AG20443 (cell line): ENCODE measurements around the gene ATAD5.
"Not testable (repeated sequence)": the region's sequence is repeated elsewhere in the genome, so short reads cannot be mapped to it uniquely, and the experiment has no call there.

Experiments
- DNase-seq: peaks from one replicate; pipeline ENCODE4 v3.0.0; 2012; ENCODE audit warnings: low spot score, mixed read lengths

ATAD5 gene

GRCh38 chr17:30915833-30916611 is 84.3 kb downstream of the ATAD5 start:
- no peak for DNase-seq

DNA sequence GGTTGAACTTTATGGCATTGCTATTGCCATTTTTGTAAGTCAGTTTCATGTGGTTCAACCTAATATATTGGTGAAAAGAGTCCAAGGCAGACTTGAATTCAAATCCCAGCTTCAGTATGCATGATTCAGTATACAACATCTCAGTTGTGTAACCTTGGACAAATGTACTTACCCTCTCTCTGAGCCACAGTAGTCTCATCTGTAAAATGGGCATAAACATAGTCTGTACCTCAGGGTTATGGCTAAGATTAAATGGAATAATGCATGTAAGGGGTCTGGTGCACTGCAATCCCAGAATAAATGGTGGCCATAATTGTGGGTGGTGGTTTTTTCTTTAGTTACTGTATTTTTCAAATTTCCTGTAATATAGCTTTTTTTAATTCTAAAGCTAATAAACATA is 85.3 kb downstream of the ATAD5 start:
- no peak for DNase-seq

- DNase-seq = no peak
Measured at GRCh38 chr17:30920282-30920681, 88.5 kb downstream of the ATAD5 start.

DNA sequence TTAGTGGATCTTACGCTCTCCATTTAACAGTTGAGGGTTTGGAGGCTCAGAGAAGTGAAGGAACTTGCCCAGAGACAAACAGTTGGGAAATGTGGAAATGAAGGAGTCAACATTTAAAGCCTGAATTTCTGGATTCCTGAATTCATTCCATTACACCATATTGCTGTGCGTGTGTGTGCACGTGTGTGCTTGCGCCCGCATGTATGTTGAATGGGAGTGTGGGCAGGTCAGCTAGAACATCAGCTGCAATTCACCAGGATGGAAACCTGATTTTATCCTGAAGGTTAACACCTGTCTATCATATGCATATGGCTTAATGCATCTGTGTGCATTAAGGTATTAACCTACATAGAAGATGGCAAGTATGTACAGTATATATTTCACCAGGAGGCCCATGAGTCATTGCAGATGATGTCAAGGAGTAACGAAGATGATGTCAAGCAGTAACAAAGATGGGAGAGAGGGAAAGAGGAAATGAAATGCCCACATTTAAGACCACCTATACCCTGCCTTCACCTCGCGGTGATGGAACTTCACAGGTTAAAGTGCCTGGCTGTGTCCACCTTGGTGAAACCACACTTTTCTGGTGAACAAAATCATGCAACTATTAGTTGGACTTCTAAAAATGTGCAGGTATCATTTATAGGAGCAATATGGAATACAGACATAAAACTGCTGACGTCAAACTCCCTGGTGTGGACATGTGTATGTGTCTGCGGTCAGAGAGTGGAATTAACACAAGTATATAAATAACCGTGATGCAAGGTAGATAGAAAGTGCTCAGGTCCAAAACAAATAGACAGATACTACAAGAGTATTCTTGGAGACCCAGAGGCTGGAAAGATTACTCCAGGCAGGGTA is 89.1 kb downstream of the ATAD5 start:
- no peak for DNase-seq

- DNase-seq = peak; percentile 54
Measured at GRCh38 chr17:30921544-30922196, 89.9 kb downstream of the ATAD5 start, which contains the start of gene ADAP2. Gene ADAP2 (plus strand): TSS chr17:30921945. CDS start chr17:30922015, 70 bp downstream.

GRCh38 chr17:30922235-30923030 is 90.7 kb downstream of the ATAD5 start:
- peak; percentile 47 for DNase-seq

DNA sequence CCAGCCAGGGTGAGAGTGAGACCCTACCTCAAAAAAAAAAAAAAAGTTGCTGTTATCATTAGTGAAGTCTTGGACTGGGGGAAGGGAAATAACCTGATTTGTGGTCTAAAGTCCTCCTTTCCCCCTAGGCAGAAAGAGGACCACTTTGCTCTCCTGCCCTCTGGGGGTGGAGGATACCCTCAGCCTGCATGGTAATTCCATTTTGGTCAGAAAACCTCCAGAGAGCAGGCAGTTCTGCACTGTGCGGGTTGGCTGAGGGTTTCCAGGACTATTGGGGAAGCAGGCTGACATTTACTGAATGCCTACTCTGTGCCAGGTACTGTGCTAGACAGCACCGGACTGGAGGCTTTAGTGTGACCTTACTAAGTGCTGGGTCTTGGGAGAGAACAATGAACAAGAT is 92.6 kb downstream of the ATAD5 start:
- DNase-seq = no peak

DNA sequence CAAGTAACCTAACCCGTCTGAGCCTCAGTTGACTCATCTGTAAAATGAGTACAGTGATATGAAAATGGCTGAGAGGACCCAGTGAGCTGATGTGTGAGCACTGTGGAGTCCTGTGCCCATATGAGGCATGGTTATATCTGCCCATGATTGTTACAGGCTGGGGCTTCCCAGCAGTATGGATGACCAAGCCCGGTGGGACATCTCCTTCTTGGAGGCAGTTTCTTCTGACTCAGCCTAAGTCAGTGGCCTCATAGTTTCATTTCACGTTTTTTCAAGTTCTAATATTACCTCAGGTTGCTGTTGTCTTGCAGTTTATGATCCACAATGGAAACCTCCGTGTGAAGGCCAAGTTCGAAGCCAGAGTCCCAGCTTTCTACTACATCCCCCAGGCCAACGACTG is 94.8 kb downstream of the ATAD5 start:
- DNase-seq = no peak

GRCh38 chr17:30927756-30928155 is 96.0 kb downstream of the ATAD5 start:
- DNase-seq = no peak

- no peak for DNase-seq
Measured at GRCh38 chr17:30928584-30928983, 96.8 kb downstream of the ATAD5 start.

- no peak for DNase-seq
Measured at GRCh38 chr17:30929081-30929633, 97.4 kb downstream of the ATAD5 start.

- not testable (repeated sequence) for DNase-seq
Measured at GRCh38 chr17:30929861-30930260, 98.1 kb downstream of the ATAD5 start.

DNA sequence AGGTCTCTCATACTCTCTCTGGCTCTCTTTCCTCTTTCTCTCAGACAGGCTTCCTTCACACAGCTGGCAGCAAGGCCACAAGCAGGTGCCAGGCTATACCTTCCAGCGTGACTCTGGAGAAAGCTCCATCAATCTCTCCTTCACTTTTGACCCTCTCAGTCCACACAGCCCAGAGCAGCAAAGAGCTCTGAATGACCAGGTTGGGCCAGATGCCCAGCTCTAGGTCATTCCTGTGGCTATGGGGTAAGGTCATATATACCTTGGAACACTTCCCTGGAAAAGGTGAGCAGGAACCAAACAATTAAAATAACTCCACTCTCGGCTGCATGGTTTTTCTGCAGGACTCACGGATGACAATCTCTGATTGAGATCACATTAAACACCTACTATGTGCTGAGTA is 98.7 kb downstream of the ATAD5 start:
- DNase-seq = no peak

DNA sequence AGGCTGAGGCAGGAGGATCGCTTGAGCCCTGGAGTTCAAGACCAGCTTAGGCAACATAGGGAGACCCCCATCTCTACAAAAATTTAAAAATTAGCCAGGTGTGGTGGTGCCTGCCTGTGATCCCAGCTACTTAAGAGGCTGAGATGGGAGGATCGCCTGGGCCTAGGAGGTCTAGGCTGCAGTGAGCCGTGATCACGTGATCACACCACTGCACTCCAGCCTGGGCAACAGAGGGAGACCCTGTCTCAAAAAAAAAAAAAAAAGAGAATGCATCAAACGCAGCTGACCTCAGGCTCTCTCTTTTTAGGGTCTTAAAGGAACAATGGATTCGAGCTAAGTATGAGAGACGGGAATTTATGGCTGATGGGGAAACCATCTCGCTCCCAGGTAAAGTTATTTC is 99.8 kb downstream of the ATAD5 start:
- not testable (repeated sequence) for DNase-seq

- DNase-seq = no peak
Measured at GRCh38 chr17:30933966-30934365, 102.2 kb downstream of the ATAD5 start.

DNA sequence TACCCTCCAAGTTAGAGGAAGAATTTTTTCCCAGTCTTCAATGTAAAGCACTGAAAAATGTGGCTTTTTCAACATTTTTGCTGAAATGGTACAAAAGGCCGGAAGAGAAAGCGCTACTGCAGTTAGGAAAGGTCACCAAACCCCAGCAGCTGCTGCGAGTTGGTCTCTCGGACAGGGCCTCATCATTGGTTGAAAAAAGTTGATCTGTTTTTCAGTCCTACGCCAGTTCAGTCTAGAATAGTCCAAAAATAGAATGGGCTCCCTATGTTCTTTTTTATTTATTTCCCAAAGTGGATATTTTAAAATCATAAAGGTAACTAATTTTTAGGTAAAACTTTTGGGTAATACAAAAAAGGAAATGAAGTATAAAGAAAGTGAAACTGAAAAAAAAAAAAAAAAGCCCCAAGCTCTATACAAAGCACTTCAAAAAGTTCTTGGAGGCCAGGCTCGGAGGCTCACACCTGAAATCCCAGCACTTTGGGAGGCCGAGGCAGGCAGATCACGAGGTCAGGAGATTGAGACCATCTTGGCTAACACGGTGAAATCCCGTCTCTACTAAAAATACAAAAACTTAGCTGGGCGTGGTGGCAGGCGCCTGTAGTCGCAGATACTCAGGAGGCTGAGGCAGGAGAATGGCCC is 107.4 kb downstream of the ATAD5 start:
- DNase-seq = no peak

DNA sequence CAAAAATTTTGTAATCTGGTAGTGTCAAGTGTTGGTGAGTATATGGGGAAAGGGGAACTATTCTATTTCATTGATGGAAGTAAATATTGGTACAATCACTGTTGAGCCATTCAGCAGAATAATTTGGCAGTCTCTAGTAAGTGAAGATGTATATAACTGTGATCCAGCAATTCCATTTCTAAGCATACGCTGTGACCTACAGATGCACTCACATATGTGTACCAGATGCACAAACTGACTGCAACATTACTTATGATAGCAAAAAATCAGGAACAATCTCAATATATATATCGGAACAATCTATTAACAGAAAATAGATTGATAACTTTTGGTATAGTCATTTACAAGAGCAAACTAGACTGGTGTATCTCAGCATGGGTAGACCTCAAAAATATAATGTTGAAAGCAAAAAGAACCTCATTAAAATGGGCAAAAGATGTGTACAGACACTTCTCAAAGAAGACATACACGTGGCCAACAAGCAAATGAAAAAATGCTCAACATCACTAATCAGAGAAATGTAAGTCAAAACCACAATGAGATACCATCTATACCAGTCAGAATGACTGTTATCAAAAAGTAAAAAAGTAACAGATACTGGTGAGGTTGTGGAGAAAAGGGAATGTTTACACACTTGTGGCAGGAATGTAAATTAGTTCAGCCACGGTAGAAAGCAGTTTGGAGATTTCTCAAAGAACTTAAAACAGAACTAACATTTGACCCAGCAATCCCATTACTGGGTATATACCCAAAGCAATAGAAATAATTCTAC is 110.7 kb downstream of the ATAD5 start:
- no peak for DNase-seq
